ENCODE measurements around the gene L3MBTL4. TPM values are rescaled to one million over a fixed set of nuclear protein-coding genes. Genes with fewer than 3 reads are reported as not detected.

L3MBTL4 gene
- total and polyA plus RNA-seq, 4 donors = 0.26 to 4.2 (median 2.0) TPM

GRCh38 chr18:6161549-6161948 lies 253.2 kb downstream of the L3MBTL4 start:
- Histone ChIP-seq H3K27ac (ENCODE audit: low read depth in 1 of 2, low read length in 2 of 2) (no peak overlapping the region), H3K36me3 (ENCODE audit: control insufficient read depth in 1 of 2, insufficient read depth in 2 of 2, low read length in 1 of 2) (no peaks in the 10 kb centered on the region), H3K9me3 (ENCODE audit: control insufficient read depth, low read length) (no peaks in the 10 kb centered on the region), H3K4me1 (ENCODE audit: control insufficient read depth in 1 of 2, insufficient read depth in 2 of 2, low read length in 2 of 2) (no peaks in the 10 kb centered on the region), H3K27me3 (ENCODE audit: control insufficient read depth in 1 of 2, insufficient read depth in 2 of 2, low read length in 1 of 2) (no peaks in the 10 kb centered on the region), H3K4me3 (ENCODE audit: low read length in 2 of 2) (no peak overlapping the region)
- DNase-seq (no peak), ATAC-seq (ENCODE audit: low FRiP score) (no peak)
- WGBS, 2 donors = 90 to 94% methylated on average over 4 of the region's 4 CpGs
- intact Hi-C loops (cut with DNase I) = no loop called here

- Histone ChIP-seq H3K27ac (ENCODE audit: low read depth in 1 of 2, low read length in 2 of 2) (no peak overlapping the region), H3K4me1 (ENCODE audit: control insufficient read depth in 1 of 2, insufficient read depth in 2 of 2, low read length in 2 of 2) (no peaks in the 10 kb centered on the region), H3K27me3 (ENCODE audit: control insufficient read depth in 1 of 2, insufficient read depth in 2 of 2, low read length in 1 of 2) (no peaks in the 10 kb centered on the region), H3K9me3 (ENCODE audit: control insufficient read depth, low read length) (no peaks in the 10 kb centered on the region), H3K4me3 (ENCODE audit: low read length in 2 of 2) (no peak overlapping the region), H3K36me3 (ENCODE audit: control insufficient read depth in 1 of 2, insufficient read depth in 2 of 2, low read length in 1 of 2) (no peaks in the 10 kb centered on the region)
- 93 to 94% methylated on average over 7 of the region's 7 CpGs for WGBS, 2 donors
- no peak for ATAC-seq (ENCODE audit: low FRiP score)
- DNase-seq = no peak
- intact Hi-C loops (cut with DNase I) = no loop called here
Observed at GRCh38 chr18:6159426-6159825, 255.3 kb downstream of the L3MBTL4 start.

- intact Hi-C loops (cut with DNase I) = no loop called here
- Histone ChIP-seq H3K9me3 (ENCODE audit: control insufficient read depth, low read length) (no peaks in the 10 kb centered on the region), H3K36me3 (ENCODE audit: control insufficient read depth in 1 of 2, insufficient read depth in 2 of 2, low read length in 1 of 2) (no peaks in the 10 kb centered on the region), H3K4me1 (ENCODE audit: control insufficient read depth in 1 of 2, insufficient read depth in 2 of 2, low read length in 2 of 2) (no peaks in the 10 kb centered on the region), H3K27me3 (ENCODE audit: control insufficient read depth in 1 of 2, insufficient read depth in 2 of 2, low read length in 1 of 2) (no peaks in the 10 kb centered on the region), H3K27ac (ENCODE audit: low read depth in 1 of 2, low read length in 2 of 2) (no peak overlapping the region), H3K4me3 (ENCODE audit: low read length in 2 of 2) (no peak overlapping the region)
- 82 to 84% methylated on average over 3 of the region's 3 CpGs for WGBS, 2 donors
- DNase-seq (no peak), ATAC-seq (ENCODE audit: low FRiP score) (no peak)
Observed at GRCh38 chr18:6158958-6159357, 255.8 kb downstream of the L3MBTL4 start.

- H3K27ac ChIP-seq (ENCODE audit: low read depth in 1 of 2, low read length in 2 of 2) = no peak overlapping the region
- no peak overlapping the region for H3K4me3 ChIP-seq (ENCODE audit: low read length in 2 of 2)
Observed at GRCh38 chr18:6156446-6156845, 258.3 kb downstream of the L3MBTL4 start.

GRCh38 chr18:6155707-6156106 lies 259.0 kb downstream of the L3MBTL4 start:
- WGBS, 2 donors = 60 to 62% methylated on average over 2 of the region's 2 CpGs

More at GRCh38 chr18:6156446-6156845, 258.3 kb downstream of the L3MBTL4 start:
- Histone ChIP-seq H3K36me3 (ENCODE audit: control insufficient read depth in 1 of 2, insufficient read depth in 2 of 2, low read length in 1 of 2) (no peaks in the 10 kb centered on the region), H3K9me3 (ENCODE audit: control insufficient read depth, low read length) (no peaks in the 10 kb centered on the region), H3K4me1 (ENCODE audit: control insufficient read depth in 1 of 2, insufficient read depth in 2 of 2, low read length in 2 of 2) (no peaks in the 10 kb centered on the region), H3K27me3 (ENCODE audit: control insufficient read depth in 1 of 2, insufficient read depth in 2 of 2, low read length in 1 of 2) (no peaks in the 10 kb centered on the region)
- ATAC-seq (ENCODE audit: low FRiP score) (no peak), DNase-seq (no peak)
- WGBS, 2 donors = 52 to 68% methylated on average over 6 of the region's 6 CpGs
- intact Hi-C loops (cut with DNase I) = no loop called here

GRCh38 chr18:6150430-6150829 lies 264.3 kb downstream of the L3MBTL4 start:
- no peak for DNase-seq
- 85% methylated on average over 3 of the region's 3 CpGs for whole genome bisulfite sequencing, 2 donors
- Histone ChIP-seq H3K4me1 (ENCODE audit: control insufficient read depth in 1 of 2, insufficient read depth in 2 of 2, low read length in 2 of 2) (no peaks in the 10 kb centered on the region), H3K27ac (ENCODE audit: low read depth in 1 of 2, low read length in 2 of 2) (no peak overlapping the region), H3K9me3 (ENCODE audit: control insufficient read depth, low read length) (no peaks in the 10 kb centered on the region), H3K4me3 (ENCODE audit: low read length in 2 of 2) (no peak overlapping the region), H3K27me3 (ENCODE audit: control insufficient read depth in 1 of 2, insufficient read depth in 2 of 2, low read length in 1 of 2) (no peaks in the 10 kb centered on the region), H3K36me3 (ENCODE audit: control insufficient read depth in 1 of 2, insufficient read depth in 2 of 2, low read length in 1 of 2) (no peaks in the 10 kb centered on the region)
- intact Hi-C loops (cut with DNase I) = no loop called here
- ATAC-seq (ENCODE audit: low FRiP score) = no peak

More at GRCh38 chr18:6155707-6156106, 259.0 kb downstream of the L3MBTL4 start:
- H3K36me3 ChIP-seq (ENCODE audit: control insufficient read depth in 1 of 2, insufficient read depth in 2 of 2, low read length in 1 of 2) = no peaks in the 10 kb centered on the region
- H3K9me3 ChIP-seq (ENCODE audit: control insufficient read depth, low read length) = no peaks in the 10 kb centered on the region
- DNase-seq (no peak), ATAC-seq (ENCODE audit: low FRiP score) (no peak)
- intact Hi-C loops (cut with DNase I) = no loop called here
- no peak overlapping the region for H3K4me3 ChIP-seq (ENCODE audit: low read length in 2 of 2)
- H3K4me1 ChIP-seq (ENCODE audit: control insufficient read depth in 1 of 2, insufficient read depth in 2 of 2, low read length in 2 of 2) = no peaks in the 10 kb centered on the region
- no peak overlapping the region for H3K27ac ChIP-seq (ENCODE audit: low read depth in 1 of 2, low read length in 2 of 2)
- no peaks in the 10 kb centered on the region for H3K27me3 ChIP-seq (ENCODE audit: control insufficient read depth in 1 of 2, insufficient read depth in 2 of 2, low read length in 1 of 2)

GRCh38 chr18:6146307-6146661 lies 268.4 kb downstream of the L3MBTL4 start:
- Histone ChIP-seq H3K4me3 (ENCODE audit: low read length in 2 of 2) (no peak overlapping the region), H3K36me3 (ENCODE audit: control insufficient read depth in 1 of 2, insufficient read depth in 2 of 2, low read length in 1 of 2) (no peaks in the 10 kb centered on the region), H3K27me3 (ENCODE audit: control insufficient read depth in 1 of 2, insufficient read depth in 2 of 2, low read length in 1 of 2) (no peaks in the 10 kb centered on the region), H3K4me1 (ENCODE audit: control insufficient read depth in 1 of 2, insufficient read depth in 2 of 2, low read length in 2 of 2) (no peaks in the 10 kb centered on the region), H3K27ac (ENCODE audit: low read depth in 1 of 2, low read length in 2 of 2) (no peak overlapping the region), H3K9me3 (ENCODE audit: control insufficient read depth, low read length) (no peaks in the 10 kb centered on the region)
- ATAC-seq (ENCODE audit: low FRiP score) (no peak), DNase-seq (no peak)
- intact Hi-C loops (cut with DNase I) = no loop called here
- 71 to 81% methylated on average over 16 of the region's 16 CpGs for WGBS, 2 donors

- ATAC-seq (ENCODE audit: low FRiP score) (no peak), DNase-seq (no peak)
- intact Hi-C loops (cut with DNase I) = no loop called here
- 64 to 77% methylated on average over 18 of the region's 18 CpGs for WGBS, 2 donors
- Histone ChIP-seq H3K36me3 (ENCODE audit: control insufficient read depth in 1 of 2, insufficient read depth in 2 of 2, low read length in 1 of 2) (no peaks in the 10 kb centered on the region), H3K4me1 (ENCODE audit: control insufficient read depth in 1 of 2, insufficient read depth in 2 of 2, low read length in 2 of 2) (no peaks in the 10 kb centered on the region), H3K27ac (ENCODE audit: low read depth in 1 of 2, low read length in 2 of 2) (no peak overlapping the region), H3K9me3 (ENCODE audit: control insufficient read depth, low read length) (no peaks in the 10 kb centered on the region), H3K4me3 (ENCODE audit: low read length in 2 of 2) (no peak overlapping the region), H3K27me3 (ENCODE audit: control insufficient read depth in 1 of 2, insufficient read depth in 2 of 2, low read length in 1 of 2) (no peaks in the 10 kb centered on the region)
Observed at GRCh38 chr18:6145645-6146306, 268.9 kb downstream of the L3MBTL4 start.

GRCh38 chr18:6139007-6139406 lies 275.7 kb downstream of the L3MBTL4 start:
- no peak overlapping the region for H3K4me3 ChIP-seq (ENCODE audit: low read length in 2 of 2)
- no peak overlapping the region for H3K27ac ChIP-seq (ENCODE audit: low read depth in 1 of 2, low read length in 2 of 2)
- no peaks in the 10 kb centered on the region for H3K36me3 ChIP-seq (ENCODE audit: control insufficient read depth in 1 of 2, insufficient read depth in 2 of 2, low read length in 1 of 2)
- intact Hi-C loops (cut with DNase I) = no loop called here
- no peaks in the 10 kb centered on the region for H3K4me1 ChIP-seq (ENCODE audit: control insufficient read depth in 1 of 2, insufficient read depth in 2 of 2, low read length in 2 of 2)
- 91 to 93% methylated on average over 3 of the region's 3 CpGs for WGBS, 2 donors
- no peaks in the 10 kb centered on the region for H3K9me3 ChIP-seq (ENCODE audit: control insufficient read depth, low read length)
- ATAC-seq (ENCODE audit: low FRiP score) = no peak
- no peaks in the 10 kb centered on the region for H3K27me3 ChIP-seq (ENCODE audit: control insufficient read depth in 1 of 2, insufficient read depth in 2 of 2, low read length in 1 of 2)
- DNase-seq = no peak
